Activated CD4-positive, CD25-positive, alpha-beta regulatory T cell treated with anti-CD3 and anti-CD28 coated beads, Interleukin-2, amount 50 U/mL, for 72 hours (primary cell): ENCODE data around the gene FBXL5.

Experiments used
- DNase-seq: peaks from one replicate; pipeline ENCODE4 v3.0.0; 2021

FBXL5 gene

GRCh38 chr4:15655223-15656037, at the start of gene FBXL5:
Gene FBXL5 (minus strand): TSS chr4:15655357. CDS start chr4:15655287, 70 bp downstream.
- DNase-seq, result peak; percentile 84

- DNase-seq, result no peak
These were observed 49.0 kb upstream of the FBXL5 start for GRCh38 chr4:15704129-15704528.

- DNase-seq, result no peak
These were observed 48.3 kb upstream of the FBXL5 start for GRCh38 chr4:15703439-15703838.

- DNase-seq, result peak; percentile 48
These were observed 47.8 kb upstream of the FBXL5 start, which contains the start of gene BST1 for GRCh38 chr4:15702941-15703403. Gene BST1 (plus strand): TSS chr4:15703065. CDS start chr4:15703145, 80 bp downstream.

GRCh38 chr4:15696866-15697265, 41.7 kb upstream of the FBXL5 start:
- DNase-seq, result no peak

GRCh38 chr4:15695729-15696128, 40.6 kb upstream of the FBXL5 start:
- DNase-seq, result no peak

GRCh38 chr4:15695240-15695699, 40.1 kb upstream of the FBXL5 start:
- no peak for DNase-seq

GRCh38 chr4:15694431-15694830, 39.3 kb upstream of the FBXL5 start:
- DNase-seq, result no peak

- DNase-seq, result no peak
These were observed 37.4 kb upstream of the FBXL5 start for GRCh38 chr4:15692602-15693001.

- no peak for DNase-seq
These were observed 36.4 kb upstream of the FBXL5 start for GRCh38 chr4:15691346-15692135.

GRCh38 chr4:15690020-15690809, 35.1 kb upstream of the FBXL5 start:
- no peak for DNase-seq

- no peak for DNase-seq
These were observed 34.4 kb upstream of the FBXL5 start for GRCh38 chr4:15689540-15689939.

GRCh38 chr4:15688051-15688450, 32.9 kb upstream of the FBXL5 start:
- no peak for DNase-seq

GRCh38 chr4:15684498-15684897, 29.3 kb upstream of the FBXL5 start:
- no peak for DNase-seq

GRCh38 chr4:15683143-15683495, 28.0 kb upstream of the FBXL5 start:
- DNase-seq, result no peak

GRCh38 chr4:15682242-15683142, 27.3 kb upstream of the FBXL5 start:
- no peak for DNase-seq

GRCh38 chr4:15681372-15682241, 26.4 kb upstream of the FBXL5 start, which contains the start of gene FAM200B:
Gene FAM200B (plus strand): TSS chr4:15681827. CDS start chr4:15686978, 5,151 bp downstream.
- DNase-seq, result peak; percentile 100

- DNase-seq, result no peak
These were observed 25.9 kb upstream of the FBXL5 start for GRCh38 chr4:15681067-15681371.

GRCh38 chr4:15677507-15677988, 22.4 kb upstream of the FBXL5 start:
- DNase-seq, result no peak

- no peak for DNase-seq
These were observed 21.7 kb upstream of the FBXL5 start for GRCh38 chr4:15676899-15677298.

GRCh38 chr4:15676039-15676438, 20.9 kb upstream of the FBXL5 start:
- no peak for DNase-seq
